GM23338 (cell line): ENCODE data around the gene NSD2. TPM values are rescaled to one million over a fixed set of nuclear protein-coding genes. Genes with fewer than 3 reads are reported as not detected.

Experiments used
- ATAC-seq: fragments of 200-7000 bp; cut with Tn5 transposase; 3 replicates; pipeline ENCODE4 v1.9.1; 2020
- DNase-seq: peaks from one replicate; pipeline ENCODE4 v3.0.0-alpha.2; 2015; ENCODE audit warnings: low spot score
- H2AFZ ChIP-seq: fragments of 200-600 bp; sonication (generic); 2 replicates; pipeline ENCODE4 v1.8.0; 2016; ENCODE audit warnings: antibody characterized with exemption, mild to moderate bottlenecking, moderate library complexity
- H3F3A ChIP-seq: fragments of 200-600 bp; sonication (generic); replicated peaks from 2 replicates; pipeline ENCODE4 v1.8.0; 2017; ENCODE audit warnings: antibody characterized with exemption, mixed run types, low read depth
- H3K27ac ChIP-seq: fragments of 200-600 bp; sonication (generic); 2 replicates; pipeline ENCODE4 v1.6.1; 2016; ENCODE audit warnings: low read depth
- H3K27me3 ChIP-seq: fragments of 200-600 bp; sonication (generic); 2 replicates; pipeline ENCODE4 v1.8.0; 2016; ENCODE audit warnings: mild to moderate bottlenecking, mixed run types, moderate library complexity; ENCODE audit not compliant: insufficient read depth
- H3K36me3 ChIP-seq: fragments of 200-600 bp; sonication (generic); 2 replicates; pipeline ENCODE4 v1.8.0; 2016; ENCODE audit warnings: mild to moderate bottlenecking; ENCODE audit not compliant: insufficient read depth
- H3K4me1 ChIP-seq: fragments of 200-600 bp; sonication (generic); 2 replicates; pipeline ENCODE4 v1.8.0; 2016; ENCODE audit warnings: mild to moderate bottlenecking, moderate library complexity; ENCODE audit not compliant: insufficient read depth
- H3K4me2 ChIP-seq: fragments of 200-600 bp; sonication (generic); 2 replicates; pipeline ENCODE4 v1.7.1; 2017; ENCODE audit warnings: mixed run types
- H3K4me3 ChIP-seq: fragments of 200-600 bp; sonication (generic); 2 replicates; pipeline ENCODE4 v1.6.1; 2016; ENCODE audit warnings: mixed run types
- H3K79me2 ChIP-seq: fragments of 200-600 bp; sonication (generic); replicated peaks from 2 replicates; pipeline ENCODE4 v1.8.0; 2017; ENCODE audit warnings: mild to moderate bottlenecking; ENCODE audit not compliant: insufficient read depth
- H3K9me2 ChIP-seq: fragments of 200-600 bp; sonication (generic); 2 replicates; pipeline ENCODE4 v1.8.0; 2017; ENCODE audit not compliant: insufficient read depth
- H4K20me1 ChIP-seq: fragments of 200-600 bp; sonication (generic); replicated peaks from 2 replicates; pipeline ENCODE4 v1.8.0; 2017; ENCODE audit warnings: mild to moderate bottlenecking; ENCODE audit not compliant: insufficient read depth
- H3K27ac Mint-ChIP-seq: 2 replicates; pipeline ENCODE4 v1.8.0; 2020; ENCODE audit warnings: inconsistent platforms, mild to moderate bottlenecking, moderate library complexity, mixed read lengths
- H3K27me3 Mint-ChIP-seq: 3 replicates; pipeline ENCODE4 v1.8.0; 2022; ENCODE audit warnings: low read depth, mild to moderate bottlenecking, moderate library complexity, mixed read lengths, inconsistent platforms; ENCODE audit not compliant: insufficient read depth, poor library complexity
- H3K36me3 Mint-ChIP-seq: 3 replicates; pipeline ENCODE4 v1.8.0; 2021; ENCODE audit warnings: low read depth, mild to moderate bottlenecking, inconsistent platforms, moderate library complexity, mixed read lengths
- H3K4me1 Mint-ChIP-seq: 3 replicates; pipeline ENCODE4 v1.8.0; 2020; ENCODE audit warnings: mild to moderate bottlenecking, inconsistent platforms, mixed read lengths
- H3K4me3 Mint-ChIP-seq: 3 replicates; pipeline ENCODE4 v1.8.0; 2021; ENCODE audit warnings: moderate library complexity, mild to moderate bottlenecking, inconsistent platforms, mixed read lengths
- H3K9me3 Mint-ChIP-seq: 3 replicates; pipeline ENCODE4 v1.8.0; 2020; ENCODE audit warnings: moderate library complexity, mild to moderate bottlenecking, inconsistent platforms, mixed read lengths
- CREB1 ChIP-seq: fragments of 250-450 bp; sonication (Bioruptor Pico); IDR thresholded peaks from 2 replicates; pipeline ENCODE4 v1.5.0; 2020; ENCODE audit warnings: low read depth, mild to moderate bottlenecking, moderate library complexity
- CTCF ChIP-seq, 2 experiments: fragments of 200-600 bp in 1 of 2; sonication (generic) in 1 of 2; conservative IDR thresholded peaks; 2 replicates each; pipeline versions ENCODE4 v1.5.1 to v1.6.1; 2016 to 2017; ENCODE audit warnings: antibody characterized with exemption in 2 of 2, low read depth in 2 of 2, mild to moderate bottlenecking in 2 of 2, moderate library complexity in 1 of 2
- ETS1 ChIP-seq: IDR thresholded peaks from 2 replicates; pipeline ENCODE4 v1.6.1; 2016; ENCODE audit warnings: antibody characterized with exemption
- EZH2phosphoT487 ChIP-seq: fragments of 200-600 bp; sonication (generic); IDR thresholded peaks from one replicate; pipeline ENCODE4 v1.8.1; 2018; ENCODE audit warnings: antibody characterized with exemption; ENCODE audit not compliant: unreplicated experiment
- JUNB ChIP-seq: IDR thresholded peaks from one replicate; pipeline ENCODE4 v1.6.1; 2016; ENCODE audit warnings: antibody characterized with exemption; ENCODE audit not compliant: unreplicated experiment
- NANOG ChIP-seq: IDR thresholded peaks from 2 replicates; pipeline ENCODE4 v1.6.1; 2016; ENCODE audit warnings: antibody characterized with exemption, borderline replicate concordance
- ZNF331 ChIP-seq: fragments of 250-450 bp; sonication (Bioruptor Pico); IDR thresholded peaks from 2 replicates; pipeline ENCODE4 v1.5.0; 2020; ENCODE audit warnings: low read depth, mild to moderate bottlenecking, moderate library complexity
- ZNF462 ChIP-seq: fragments of 250-450 bp; sonication (Bioruptor Pico); IDR thresholded peaks from 2 replicates; pipeline ENCODE4 v1.5.0; 2020; ENCODE audit warnings: mild to moderate bottlenecking, moderate library complexity
- polyA plus RNA-seq: library from polyadenylated mRNA; unstranded; fragments of >200 nt; fragmentation: Nextera tagmentation; extraction: Ambion mirVana; gene quantifications from 2 replicates; pipeline ENCODE4 v1.2.1, GENCODE V29; 2016
- total RNA-seq: library from RNA; depleted of rRNA; stranded (reverse); fragments of >200 nt; shearing (Covaris generic); gene quantifications from 2 replicates; pipeline ENCODE4 v1.2.3, GENCODE V29; 2014

Gene NSD2
- total and polyA plus RNA-seq, 2 experiments from 2014 or later, result 33.5 to 84.4 TPM

GRCh38 chr4:1901127-1901526, 29.9 kb downstream of the NSD2 start:
- H3K36me3 Mint-ChIP-seq, result peaks cover 48% of the 10 kb centered on the region
- TF ChIP-seq ETS1, result no peak
- no peak for TF ChIP-seq NANOG
- no peak for TF ChIP-seq JUNB
- TF ChIP-seq EZH2phosphoT487, result no peak
- no peak for TF ChIP-seq CREB1
- no peak for TF ChIP-seq CTCF (conservative IDR thresholded peaks at IDR 0.05; ENCODE audit: low read depth in 2 of 2)
- TF ChIP-seq ZNF331 (CRISPR knock-in tag), result no peak
- TF ChIP-seq ZNF462, result no peak
- Histone ChIP-seq H3K4me1 (no peaks in the 10 kb centered on the region), H3K27ac (no peak overlapping the region), H3K4me2 (no peak overlapping the region), H3K36me3 (peaks cover 19% of the 10 kb centered on the region), H3K79me2 (peaks cover 55% of the 10 kb centered on the region), H3K9me2 (no peaks in the 10 kb centered on the region), H3F3A (no peaks in the 10 kb centered on the region; the same call in 1 of the 2 replicates), H3K4me3 (no peak overlapping the region), H2AFZ (no peak overlapping the region), H3K27me3 (no peaks in the 10 kb centered on the region), H4K20me1 (peaks cover 65% of the 10 kb centered on the region)
- H3K9me3 Mint-ChIP-seq, result no peaks in the 10 kb centered on the region
- H3K4me3 Mint-ChIP-seq, result no peak overlapping the region
- peaks cover 6% of the 10 kb centered on the region for H3K4me1 Mint-ChIP-seq
- no peak overlapping the region for H3K27ac Mint-ChIP-seq
- DNase-seq (no peak), ATAC-seq (no peak)
- H3K27me3 Mint-ChIP-seq, result peaks cover 3% of the 10 kb centered on the region
